ENCODE results near the gene STX2. TPM values are rescaled to one million over a fixed set of nuclear protein-coding genes. Genes with fewer than 3 reads are reported as not detected.

STX2 gene
- polyA plus RNA-seq, 1 donor (not counting 4 experiments of a cell fraction or from before 2014, with no cell fraction given), result 24.1 TPM

DNA sequence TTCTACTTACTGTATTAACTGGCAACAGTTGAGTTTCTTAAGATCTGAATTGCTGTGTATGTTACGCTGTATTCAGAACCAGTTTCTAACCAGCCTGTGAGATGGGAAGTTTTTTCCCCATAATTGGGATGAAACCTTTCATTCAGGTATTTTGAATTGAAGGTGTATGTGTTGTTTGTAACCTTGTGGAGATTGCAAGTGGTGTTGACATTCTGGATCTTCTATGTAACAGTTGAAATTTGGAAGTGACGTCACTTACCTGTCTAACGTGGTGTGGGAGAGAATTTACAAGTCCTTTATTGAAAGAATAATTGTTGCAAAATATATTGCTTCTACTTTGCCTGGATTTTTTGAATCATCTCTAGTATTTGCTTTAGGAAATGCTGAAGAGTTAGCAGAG is 38.3 kb upstream of the STX2 start:
- Histone ChIP-seq H3K4me3 (ENCODE audit: control insufficient read depth in 2 of 3, extremely low read depth in 1 of 3, insufficient read depth in 2 of 3, low read depth in 1 of 3, low read length in 3 of 3) (no peak overlapping the region), H3K4me1 (ENCODE audit: control insufficient read depth, extremely low read depth, insufficient read depth, low read length) (peaks cover 10% of the 10 kb centered on the region), H3K27ac (ENCODE audit: control insufficient read depth, insufficient read depth, low read length) (no peak overlapping the region), H3K4me2 (ENCODE audit: control insufficient read depth, extremely low read depth, insufficient read depth, low read depth, low read length) (no peak overlapping the region), H3K36me3 (ENCODE audit: control insufficient read depth in 2 of 2, extremely low read depth in 1 of 2, insufficient read depth in 2 of 2, low read length in 2 of 2) (peaks cover 22 to 35% of the 10 kb centered on the region in 2 experiments), H3K9me3 (ENCODE audit: control insufficient read depth, low read depth, low read length) (no peaks in the 10 kb centered on the region), H3K27me3 (ENCODE audit: control insufficient read depth, extremely low read depth, insufficient read depth, low read length) (no peaks in the 10 kb centered on the region), H3K79me2 (ENCODE audit: control insufficient read depth, insufficient read depth, low read length) (peaks cover 32% of the 10 kb centered on the region), H4K20me1 (ENCODE audit: control insufficient read depth, extremely low read depth, insufficient read depth, low read length) (peaks cover 16% of the 10 kb centered on the region), H2AFZ (ENCODE audit: control insufficient read depth, low read length) (no peak overlapping the region), H3K9ac (ENCODE audit: control insufficient read depth, extremely low read depth, insufficient read depth, low read length) (no peak overlapping the region), H3K9me1 (ENCODE audit: control insufficient read depth, extremely low read depth, insufficient read depth, low read length) (peaks cover 2% of the 10 kb centered on the region)
- FAIRE-seq, result no peak
- TF ChIP-seq, protein P1, sequence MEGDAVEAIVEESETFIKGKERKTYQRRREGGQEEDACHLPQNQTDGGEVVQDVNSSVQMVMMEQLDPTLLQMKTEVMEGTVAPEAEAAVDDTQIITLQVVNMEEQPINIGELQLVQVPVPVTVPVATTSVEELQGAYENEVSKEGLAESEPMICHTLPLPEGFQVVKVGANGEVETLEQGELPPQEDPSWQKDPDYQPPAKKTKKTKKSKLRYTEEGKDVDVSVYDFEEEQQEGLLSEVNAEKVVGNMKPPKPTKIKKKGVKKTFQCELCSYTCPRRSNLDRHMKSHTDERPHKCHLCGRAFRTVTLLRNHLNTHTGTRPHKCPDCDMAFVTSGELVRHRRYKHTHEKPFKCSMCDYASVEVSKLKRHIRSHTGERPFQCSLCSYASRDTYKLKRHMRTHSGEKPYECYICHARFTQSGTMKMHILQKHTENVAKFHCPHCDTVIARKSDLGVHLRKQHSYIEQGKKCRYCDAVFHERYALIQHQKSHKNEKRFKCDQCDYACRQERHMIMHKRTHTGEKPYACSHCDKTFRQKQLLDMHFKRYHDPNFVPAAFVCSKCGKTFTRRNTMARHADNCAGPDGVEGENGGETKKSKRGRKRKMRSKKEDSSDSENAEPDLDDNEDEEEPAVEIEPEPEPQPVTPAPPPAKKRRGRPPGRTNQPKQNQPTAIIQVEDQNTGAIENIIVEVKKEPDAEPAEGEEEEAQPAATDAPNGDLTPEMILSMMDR (optimal IDR thresholded peaks at IDR 0.05 in 1 of 3, IDR thresholded peaks at IDR 0.05 in 1 of 3, conservative IDR thresholded peaks at IDR 0.05 in 1 of 3; ENCODE audit: extremely low read depth in 1 of 3, insufficient read depth in 2 of 3, low read length in 3 of 3), result no peak
- TF ChIP-seq EZH2 (IDR thresholded peaks at IDR 0.05; ENCODE audit: low read length), result no peak
- no peak for DNase-seq (ENCODE audit: low read depth, low spot score)
- dilution Hi-C loops (cut with MboI; ENCODE audit: extremely low pct_ligation_motif_present, low sequenced_read_pairs), result no loop called here

DNA sequence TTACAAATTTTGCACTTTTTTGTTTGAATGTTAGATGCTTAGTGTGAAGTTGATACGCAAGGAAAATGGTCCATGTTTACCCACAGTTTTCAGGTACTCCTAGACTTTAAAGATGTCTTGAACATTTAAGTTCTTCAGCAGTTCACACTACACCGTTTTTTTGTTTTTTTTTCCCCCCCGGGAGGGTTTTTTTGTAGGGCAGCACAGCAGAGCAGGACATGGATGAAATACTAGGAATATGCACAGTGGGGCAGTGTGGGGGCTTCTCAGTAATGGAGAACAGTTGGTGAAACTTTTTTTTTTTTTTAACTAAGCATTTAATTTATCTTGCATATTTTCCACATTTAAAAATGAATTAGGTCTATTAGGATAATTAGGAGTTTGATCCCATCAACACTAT is 37.7 kb upstream of the STX2 start:
- Histone ChIP-seq H3K9me1 (ENCODE audit: control insufficient read depth, extremely low read depth, insufficient read depth, low read length) (peaks cover 2% of the 10 kb centered on the region), H3K79me2 (ENCODE audit: control insufficient read depth, insufficient read depth, low read length) (peaks cover 35% of the 10 kb centered on the region), H3K4me2 (ENCODE audit: control insufficient read depth, extremely low read depth, insufficient read depth, low read depth, low read length) (no peak overlapping the region), H3K36me3 (ENCODE audit: control insufficient read depth in 2 of 2, extremely low read depth in 1 of 2, insufficient read depth in 2 of 2, low read length in 2 of 2) (peaks cover 22 to 35% of the 10 kb centered on the region in 2 experiments), H3K9me3 (ENCODE audit: control insufficient read depth, low read depth, low read length) (no peaks in the 10 kb centered on the region), H3K4me1 (ENCODE audit: control insufficient read depth, extremely low read depth, insufficient read depth, low read length) (peaks cover 10% of the 10 kb centered on the region), H2AFZ (ENCODE audit: control insufficient read depth, low read length) (no peak overlapping the region), H3K9ac (ENCODE audit: control insufficient read depth, extremely low read depth, insufficient read depth, low read length) (no peak overlapping the region), H4K20me1 (ENCODE audit: control insufficient read depth, extremely low read depth, insufficient read depth, low read length) (peaks cover 16% of the 10 kb centered on the region), H3K4me3 (ENCODE audit: control insufficient read depth in 2 of 3, extremely low read depth in 1 of 3, insufficient read depth in 2 of 3, low read depth in 1 of 3, low read length in 3 of 3) (no peak overlapping the region), H3K27ac (ENCODE audit: control insufficient read depth, insufficient read depth, low read length) (no peak overlapping the region), H3K27me3 (ENCODE audit: control insufficient read depth, extremely low read depth, insufficient read depth, low read length) (no peaks in the 10 kb centered on the region)
- FAIRE-seq, result no peak
- dilution Hi-C loops (cut with MboI; ENCODE audit: extremely low pct_ligation_motif_present, low sequenced_read_pairs), result no loop called here
- no peak for DNase-seq (ENCODE audit: low read depth, low spot score)
- TF ChIP-seq, protein P1 (optimal IDR thresholded peaks at IDR 0.05 in 1 of 3, IDR thresholded peaks at IDR 0.05 in 1 of 3, conservative IDR thresholded peaks at IDR 0.05 in 1 of 3; ENCODE audit: extremely low read depth in 1 of 3, insufficient read depth in 2 of 3, low read length in 3 of 3), result no peak
- TF ChIP-seq EZH2 (IDR thresholded peaks at IDR 0.05; ENCODE audit: low read length), result no peak
